Ectodermal cell (in vitro differentiated cells): ENCODE data around the gene OR2A42. TPM values are rescaled to one million over a fixed set of nuclear protein-coding genes. Genes with fewer than 3 reads are reported as not detected.
"Not testable (repeated sequence)": the region's sequence is repeated elsewhere in the genome, so short reads cannot be mapped to it uniquely, and the experiment has no call there.

Source experiments
- H3K27ac ChIP-seq: 2 replicates; pipeline ENCODE4 v1.7.0; 2013; ENCODE audit warnings: mild to moderate bottlenecking, low read depth, low read length; ENCODE audit not compliant: insufficient read depth, poor library complexity, severe bottlenecking
- H3K27me3 ChIP-seq: 2 replicates; pipeline ENCODE4 v1.7.0; 2013; ENCODE audit warnings: mild to moderate bottlenecking, low read length; ENCODE audit not compliant: insufficient read depth, control insufficient read depth, poor library complexity, severe bottlenecking
- H3K36me3 ChIP-seq: one replicate; pipeline ENCODE4 v1.7.0; 2013; ENCODE audit warnings: low read length; ENCODE audit not compliant: control insufficient read depth, insufficient read depth
- H3K4me1 ChIP-seq: one replicate; pipeline ENCODE4 v1.7.0; 2013; ENCODE audit warnings: low read length; ENCODE audit not compliant: control insufficient read depth, insufficient read depth
- H3K4me3 ChIP-seq: 2 replicates; pipeline ENCODE4 v1.7.0; 2013; ENCODE audit warnings: low read depth, low read length, control low read depth; ENCODE audit not compliant: insufficient read depth
- H3K9me3 ChIP-seq: 2 replicates; pipeline ENCODE4 v1.7.0; 2013; ENCODE audit warnings: mild to moderate bottlenecking, low read length, moderate library complexity; ENCODE audit not compliant: control insufficient read depth
- WGBS, 2 experiments: methylation state at CpG; one replicate each; pipeline ENCODE4 v1.1.7; 2013; ENCODE audit warnings: missing lambda C conversion rate in 2 of 2; 5-methylcytosine and 5-hydroxymethylcytosine counted together
- polyA plus RNA-seq, 4 experiments: library from polyadenylated mRNA; stranded (reverse); fragments of 50-300 nt; gene quantifications; one replicate each; pipeline ENCODE4 v1.2.3, GENCODE V29; 2013

OR2A42 gene
- polyA plus RNA-seq (2013, experiment 1 of 4) = not detected
- not detected for polyA plus RNA-seq (2013, experiment 2 of 4)
- not detected for polyA plus RNA-seq (2013, experiment 3 of 4)
- not detected for polyA plus RNA-seq (2013, experiment 4 of 4)

GRCh38 chr7:144239365-144239764, at the start of gene OR2A42:
Gene OR2A42, minus strand, starts transcription at chr7:144239605. Its CDS starts 6,762 bp downstream, at chr7:144232843.
- not testable (repeated sequence) for H3K9me3 ChIP-seq, H3K4me1 ChIP-seq, H3K36me3 ChIP-seq, H3K27me3 ChIP-seq, H3K27ac ChIP-seq, H3K4me3 ChIP-seq
- no CpG with 5 or more reads among the region's 2 CpGs for WGBS, 2 experiments

GRCh38 chr7:144287171-144287784, 47.9 kb upstream of the OR2A42 start:
- no CpG with 5 or more reads among the region's 3 CpGs for WGBS, 2 experiments
- not testable (repeated sequence) for H3K9me3 ChIP-seq, H3K27me3 ChIP-seq, H3K27ac ChIP-seq, H3K4me3 ChIP-seq, H3K4me1 ChIP-seq, H3K36me3 ChIP-seq

- H3K4me1 ChIP-seq, H3K27me3 ChIP-seq, H3K36me3 ChIP-seq, H3K27ac ChIP-seq, H3K4me3 ChIP-seq, H3K9me3 ChIP-seq: not testable (repeated sequence)
- WGBS, 2 experiments = no CpG with 5 or more reads among the region's 6 CpGs
Measured at GRCh38 chr7:144283716-144284115, 44.3 kb upstream of the OR2A42 start.

- 91 to 100% methylated on average over 1 of the region's 4 CpGs for WGBS, 2 experiments
- H3K4me3 ChIP-seq, H3K27ac ChIP-seq, H3K9me3 ChIP-seq, H3K27me3 ChIP-seq, H3K4me1 ChIP-seq, H3K36me3 ChIP-seq: not testable (repeated sequence)
Measured at GRCh38 chr7:144282490-144282889, 43.1 kb upstream of the OR2A42 start.

- H3K9me3 ChIP-seq, H3K4me3 ChIP-seq, H3K36me3 ChIP-seq, H3K27me3 ChIP-seq, H3K4me1 ChIP-seq, H3K27ac ChIP-seq: not testable (repeated sequence)
- WGBS, 2 experiments = no CpG with 5 or more reads among the region's 8 CpGs
Measured at GRCh38 chr7:144281981-144282380, 42.6 kb upstream of the OR2A42 start.

- H3K4me1 ChIP-seq, H3K36me3 ChIP-seq, H3K4me3 ChIP-seq, H3K27me3 ChIP-seq, H3K27ac ChIP-seq, H3K9me3 ChIP-seq: not testable (repeated sequence)
- 91 to 94% methylated on average over 2 of the region's 6 CpGs for WGBS, 2 experiments
Measured at GRCh38 chr7:144280010-144280409, 40.6 kb upstream of the OR2A42 start.

- not testable (repeated sequence) for H3K4me1 ChIP-seq, H3K27me3 ChIP-seq, H3K4me3 ChIP-seq, H3K36me3 ChIP-seq, H3K9me3 ChIP-seq, H3K27ac ChIP-seq
- 91 to 97% methylated on average over 3 of the region's 6 CpGs for WGBS, 2 experiments
Measured at GRCh38 chr7:144275281-144275680, 35.9 kb upstream of the OR2A42 start.

- H3K36me3 ChIP-seq, H3K9me3 ChIP-seq, H3K4me3 ChIP-seq, H3K27me3 ChIP-seq, H3K4me1 ChIP-seq, H3K27ac ChIP-seq: not testable (repeated sequence)
- no CpG with 5 or more reads among the region's 19 CpGs for WGBS, 2 experiments
Measured at GRCh38 chr7:144269188-144269587, 29.8 kb upstream of the OR2A42 start, which contains the start of gene CTAGE8. Gene CTAGE8, minus strand, starts transcription at chr7:144269288. Its CDS starts 38 bp downstream, at chr7:144269250.

GRCh38 chr7:144264692-144265091, 25.3 kb upstream of the OR2A42 start, which contains the start of gene OR2A7:
Gene OR2A7, minus strand, starts transcription at chr7:144264792. Its CDS starts 5,164 bp downstream, at chr7:144259628.
- H3K4me1 ChIP-seq, H3K4me3 ChIP-seq, H3K27me3 ChIP-seq, H3K9me3 ChIP-seq, H3K27ac ChIP-seq, H3K36me3 ChIP-seq: not testable (repeated sequence)
- 94 to 98% methylated on average over 4 to 5 of the region's 7 CpGs for WGBS, 2 experiments

- WGBS, 2 experiments = no CpG with 5 or more reads among the region's 2 CpGs
- not testable (repeated sequence) for H3K4me3 ChIP-seq, H3K27ac ChIP-seq, H3K36me3 ChIP-seq, H3K9me3 ChIP-seq, H3K4me1 ChIP-seq, H3K27me3 ChIP-seq
Measured at GRCh38 chr7:144262128-144262527, 22.7 kb upstream of the OR2A42 start.

- H3K4me3 ChIP-seq, H3K27ac ChIP-seq, H3K27me3 ChIP-seq, H3K4me1 ChIP-seq, H3K36me3 ChIP-seq, H3K9me3 ChIP-seq: not testable (repeated sequence)
- no CpG with 5 or more reads among the region's 14 CpGs for WGBS, 2 experiments
Measured at GRCh38 chr7:144259067-144259466, 19.7 kb upstream of the OR2A42 start.
